ENCODE measurements around the gene RASGRP4. TPM values are rescaled to one million over a fixed set of nuclear protein-coding genes. Genes with fewer than 3 reads are reported as not detected.
A peak's percentile ranks its signal among the peaks of the same experiment; 100 is the strongest.

The RASGRP4 gene
- total and polyA plus RNA-seq, 10 of the 15 experiments (the other 5 are each of a cell fraction or from before 2014, with no cell fraction given) = 0.24 to 7.4 (median 3.3) TPM

DNA sequence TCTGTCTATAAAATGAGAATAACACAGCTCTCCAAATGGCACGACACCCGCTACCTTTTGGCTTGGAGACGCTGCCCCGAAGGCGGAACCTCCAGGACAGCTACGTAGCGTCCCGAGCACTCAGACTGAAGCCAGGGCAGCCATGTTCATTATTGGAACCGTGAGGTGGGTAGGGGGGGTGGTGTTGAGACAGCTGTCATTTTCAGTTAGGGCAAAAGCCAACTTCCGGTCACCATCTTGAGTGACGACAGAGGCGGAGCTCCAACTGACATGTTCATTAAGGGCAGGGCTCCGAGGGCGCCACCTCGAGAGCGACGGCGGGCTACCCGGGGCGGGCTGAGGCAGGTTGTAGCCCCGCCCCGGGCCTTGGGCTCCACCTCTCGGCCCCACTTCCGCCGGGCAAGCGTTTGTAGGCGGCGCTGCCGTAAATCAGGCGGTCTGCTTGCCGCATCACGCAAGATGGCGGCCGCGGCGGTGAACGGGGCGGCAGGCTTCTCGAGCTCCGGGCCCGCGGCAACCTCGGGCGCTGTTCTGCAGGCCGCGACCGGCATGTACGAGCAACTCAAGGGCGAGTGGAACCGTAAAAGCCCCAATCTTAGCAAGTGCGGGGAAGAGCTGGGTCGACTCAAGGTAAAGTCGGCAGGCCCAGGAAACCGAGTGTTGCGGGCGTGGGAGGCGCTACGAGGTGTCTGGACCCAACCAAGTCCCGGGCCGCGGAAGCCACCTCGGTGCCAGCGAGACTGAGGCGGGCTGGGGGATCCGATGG lies 51.5 kb downstream of the RASGRP4 start, which contains the start of gene PSMD8 (continued):
- TF ChIP-seq, protein P1, sequence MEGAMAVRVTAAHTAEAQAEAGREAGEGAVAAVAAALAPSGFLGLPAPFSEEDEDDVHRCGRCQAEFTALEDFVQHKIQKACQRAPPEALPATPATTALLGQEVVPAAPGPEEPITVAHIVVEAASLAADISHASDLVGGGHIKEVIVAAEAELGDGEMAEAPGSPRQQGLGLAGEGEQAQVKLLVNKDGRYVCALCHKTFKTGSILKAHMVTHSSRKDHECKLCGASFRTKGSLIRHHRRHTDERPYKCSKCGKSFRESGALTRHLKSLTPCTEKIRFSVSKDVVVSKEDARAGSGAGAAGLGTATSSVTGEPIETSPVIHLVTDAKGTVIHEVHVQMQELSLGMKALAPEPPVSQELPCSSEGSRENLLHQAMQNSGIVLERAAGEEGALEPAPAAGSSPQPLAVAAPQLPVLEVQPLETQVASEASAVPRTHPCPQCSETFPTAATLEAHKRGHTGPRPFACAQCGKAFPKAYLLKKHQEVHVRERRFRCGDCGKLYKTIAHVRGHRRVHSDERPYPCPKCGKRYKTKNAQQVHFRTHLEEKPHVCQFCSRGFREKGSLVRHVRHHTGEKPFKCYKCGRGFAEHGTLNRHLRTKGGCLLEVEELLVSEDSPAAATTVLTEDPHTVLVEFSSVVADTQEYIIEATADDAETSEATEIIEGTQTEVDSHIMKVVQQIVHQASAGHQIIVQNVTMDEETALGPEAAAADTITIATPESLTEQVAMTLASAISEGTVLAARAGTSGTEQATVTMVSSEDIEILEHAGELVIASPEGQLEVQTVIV (IDR thresholded peaks at IDR 0.05; ENCODE audit: borderline replicate concordance, partially characterized antibody) = peak; percentile 98
- TF ChIP-seq POLR2AphosphoS2 (IDR thresholded peaks at IDR 0.05; ENCODE audit: low read depth, low read length) (peak; percentile 96), KAT2A (conservative IDR thresholded peaks at IDR 0.05; ENCODE audit: control insufficient read depth, low read depth, low read length) (no peak), HDAC6 (IDR thresholded peaks at IDR 0.05; ENCODE audit: unreplicated experiment) (no peak), ZNF687 (IDR thresholded peaks at IDR 0.05) (peak; percentile 67), RFX5 (IDR thresholded peaks at IDR 0.05; ENCODE audit: low read depth, low read length) (peak; percentile 31; the same call in 1 of the 2 replicates), EZH2 (IDR thresholded peaks at IDR 0.05; ENCODE audit: borderline replicate concordance, control insufficient read depth, low read depth, low read length) (no peak), HDAC2 (IDR thresholded peaks at IDR 0.05) (no peak), DPF2 (IDR thresholded peaks at IDR 0.05) (peak; percentile 69; the same call in 1 of the 2 replicates), BHLHE40 (IDR thresholded peaks at IDR 0.05; ENCODE audit: borderline replicate concordance in 1 of 2, low read depth in 2 of 2, low read length in 1 of 2) (peak; percentile 29 to 41; a peak in 1 of 4 replicates)
- TF ChIP-seq, protein P2, sequence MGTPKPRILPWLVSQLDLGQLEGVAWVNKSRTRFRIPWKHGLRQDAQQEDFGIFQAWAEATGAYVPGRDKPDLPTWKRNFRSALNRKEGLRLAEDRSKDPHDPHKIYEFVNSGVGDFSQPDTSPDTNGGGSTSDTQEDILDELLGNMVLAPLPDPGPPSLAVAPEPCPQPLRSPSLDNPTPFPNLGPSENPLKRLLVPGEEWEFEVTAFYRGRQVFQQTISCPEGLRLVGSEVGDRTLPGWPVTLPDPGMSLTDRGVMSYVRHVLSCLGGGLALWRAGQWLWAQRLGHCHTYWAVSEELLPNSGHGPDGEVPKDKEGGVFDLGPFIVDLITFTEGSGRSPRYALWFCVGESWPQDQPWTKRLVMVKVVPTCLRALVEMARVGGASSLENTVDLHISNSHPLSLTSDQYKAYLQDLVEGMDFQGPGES (IDR thresholded peaks at IDR 0.05) = no peak
- TF ChIP-seq, protein P3, sequence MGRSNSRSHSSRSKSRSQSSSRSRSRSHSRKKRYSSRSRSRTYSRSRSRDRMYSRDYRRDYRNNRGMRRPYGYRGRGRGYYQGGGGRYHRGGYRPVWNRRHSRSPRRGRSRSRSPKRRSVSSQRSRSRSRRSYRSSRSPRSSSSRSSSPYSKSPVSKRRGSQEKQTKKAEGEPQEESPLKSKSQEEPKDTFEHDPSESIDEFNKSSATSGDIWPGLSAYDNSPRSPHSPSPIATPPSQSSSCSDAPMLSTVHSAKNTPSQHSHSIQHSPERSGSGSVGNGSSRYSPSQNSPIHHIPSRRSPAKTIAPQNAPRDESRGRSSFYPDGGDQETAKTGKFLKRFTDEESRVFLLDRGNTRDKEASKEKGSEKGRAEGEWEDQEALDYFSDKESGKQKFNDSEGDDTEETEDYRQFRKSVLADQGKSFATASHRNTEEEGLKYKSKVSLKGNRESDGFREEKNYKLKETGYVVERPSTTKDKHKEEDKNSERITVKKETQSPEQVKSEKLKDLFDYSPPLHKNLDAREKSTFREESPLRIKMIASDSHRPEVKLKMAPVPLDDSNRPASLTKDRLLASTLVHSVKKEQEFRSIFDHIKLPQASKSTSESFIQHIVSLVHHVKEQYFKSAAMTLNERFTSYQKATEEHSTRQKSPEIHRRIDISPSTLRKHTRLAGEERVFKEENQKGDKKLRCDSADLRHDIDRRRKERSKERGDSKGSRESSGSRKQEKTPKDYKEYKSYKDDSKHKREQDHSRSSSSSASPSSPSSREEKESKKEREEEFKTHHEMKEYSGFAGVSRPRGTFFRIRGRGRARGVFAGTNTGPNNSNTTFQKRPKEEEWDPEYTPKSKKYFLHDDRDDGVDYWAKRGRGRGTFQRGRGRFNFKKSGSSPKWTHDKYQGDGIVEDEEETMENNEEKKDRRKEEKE (IDR thresholded peaks at IDR 0.05) = no peak
- TF ChIP-seq, protein P4, sequence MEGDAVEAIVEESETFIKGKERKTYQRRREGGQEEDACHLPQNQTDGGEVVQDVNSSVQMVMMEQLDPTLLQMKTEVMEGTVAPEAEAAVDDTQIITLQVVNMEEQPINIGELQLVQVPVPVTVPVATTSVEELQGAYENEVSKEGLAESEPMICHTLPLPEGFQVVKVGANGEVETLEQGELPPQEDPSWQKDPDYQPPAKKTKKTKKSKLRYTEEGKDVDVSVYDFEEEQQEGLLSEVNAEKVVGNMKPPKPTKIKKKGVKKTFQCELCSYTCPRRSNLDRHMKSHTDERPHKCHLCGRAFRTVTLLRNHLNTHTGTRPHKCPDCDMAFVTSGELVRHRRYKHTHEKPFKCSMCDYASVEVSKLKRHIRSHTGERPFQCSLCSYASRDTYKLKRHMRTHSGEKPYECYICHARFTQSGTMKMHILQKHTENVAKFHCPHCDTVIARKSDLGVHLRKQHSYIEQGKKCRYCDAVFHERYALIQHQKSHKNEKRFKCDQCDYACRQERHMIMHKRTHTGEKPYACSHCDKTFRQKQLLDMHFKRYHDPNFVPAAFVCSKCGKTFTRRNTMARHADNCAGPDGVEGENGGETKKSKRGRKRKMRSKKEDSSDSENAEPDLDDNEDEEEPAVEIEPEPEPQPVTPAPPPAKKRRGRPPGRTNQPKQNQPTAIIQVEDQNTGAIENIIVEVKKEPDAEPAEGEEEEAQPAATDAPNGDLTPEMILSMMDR (IDR thresholded peaks at IDR 0.05 in 2 of 3, conservative IDR thresholded peaks at IDR 0.05 in 1 of 3; ENCODE audit: control insufficient read depth in 2 of 3, extremely low read depth in 1 of 3, insufficient read depth in 1 of 3, low read depth in 3 of 3, low read length in 3 of 3) = peak in 2 of 3 experiments; percentile 19 to 42; a peak in 3 of 6 replicates

Data from GM12878 (cell line).